ENCODE measurements around the gene GABRR1. TPM values are rescaled to one million over a fixed set of nuclear protein-coding genes. Genes with fewer than 3 reads are reported as not detected.

The GABRR1 gene
- total RNA-seq, 1 donor from 2014 or later, result not detected

GRCh38 chr6:89257346-89257745 lies 40.2 kb upstream of the GABRR1 start:
- H3K36me3 Mint-ChIP-seq (ENCODE audit: low read depth, unreplicated experiment), result no peaks in the 10 kb centered on the region
- H3K27me3 Mint-ChIP-seq (ENCODE audit: low read depth, unreplicated experiment), result peaks cover 3% of the 10 kb centered on the region
- no peak overlapping the region for H3K4me2 ChIP-seq (ENCODE audit: low read length)
- no peaks in the 10 kb centered on the region for H3K9me3 ChIP-seq (ENCODE audit: insufficient read depth, low read depth, low read length)
- DNase-seq (ENCODE audit: low read depth) (no peak), FAIRE-seq (no peak)
- H3K4me1 Mint-ChIP-seq (ENCODE audit: low read depth, unreplicated experiment), result no peaks in the 10 kb centered on the region
- no peak overlapping the region for H2AFZ ChIP-seq (ENCODE audit: low read depth, low read length)
- TF ChIP-seq CTCF (IDR thresholded peaks at IDR 0.05; ENCODE audit: insufficient read depth, low read depth, low read length) (no peak), EZH2 (IDR thresholded peaks at IDR 0.05; ENCODE audit: insufficient read depth, low read length) (no peak)
- no peaks in the 10 kb centered on the region for H3K4me1 ChIP-seq (ENCODE audit: insufficient read depth, low read length)
- no peaks in the 10 kb centered on the region for H3K27me3 ChIP-seq (ENCODE audit: insufficient read depth, low read length)
- no peaks in the 10 kb centered on the region for H3K79me2 ChIP-seq (ENCODE audit: insufficient read depth, low read length)
- no peak overlapping the region for H3K9ac ChIP-seq (ENCODE audit: low read length)
- no peak overlapping the region for H3K4me3 Mint-ChIP-seq (ENCODE audit: unreplicated experiment)
- H3K36me3 ChIP-seq (ENCODE audit: insufficient read depth, low read length), result no peaks in the 10 kb centered on the region
- H3K27ac Mint-ChIP-seq (ENCODE audit: unreplicated experiment), result no peak overlapping the region
- no peak overlapping the region for H3K27ac ChIP-seq (ENCODE audit: low read depth, low read length)
- no peak overlapping the region for H3K4me3 ChIP-seq (ENCODE audit: insufficient read depth, low read depth, low read length)
- no peaks in the 10 kb centered on the region for H4K20me1 ChIP-seq (ENCODE audit: insufficient read depth, low read length)
- H3K9me3 Mint-ChIP-seq (ENCODE audit: unreplicated experiment), result no peaks in the 10 kb centered on the region

- Histone ChIP-seq H2AFZ (ENCODE audit: low read depth, low read length) (no peak overlapping the region), H3K36me3 (ENCODE audit: insufficient read depth, low read length) (no peaks in the 10 kb centered on the region), H3K9ac (ENCODE audit: low read length) (no peak overlapping the region), H3K27me3 (ENCODE audit: insufficient read depth, low read length) (no peaks in the 10 kb centered on the region), H3K9me3 (ENCODE audit: insufficient read depth, low read depth, low read length) (no peaks in the 10 kb centered on the region), H4K20me1 (ENCODE audit: insufficient read depth, low read length) (no peaks in the 10 kb centered on the region), H3K27ac (ENCODE audit: low read depth, low read length) (no peak overlapping the region), H3K4me3 (ENCODE audit: insufficient read depth, low read depth, low read length) (no peak overlapping the region), H3K4me1 (ENCODE audit: insufficient read depth, low read length) (no peaks in the 10 kb centered on the region), H3K4me2 (ENCODE audit: low read length) (no peak overlapping the region), H3K79me2 (ENCODE audit: insufficient read depth, low read length) (no peaks in the 10 kb centered on the region)
- no peak for FAIRE-seq
- TF ChIP-seq EZH2 (IDR thresholded peaks at IDR 0.05; ENCODE audit: insufficient read depth, low read length) (no peak), CTCF (IDR thresholded peaks at IDR 0.05; ENCODE audit: insufficient read depth, low read depth, low read length) (no peak)
- H3K27ac Mint-ChIP-seq (ENCODE audit: unreplicated experiment), result no peak overlapping the region
- H3K4me1 Mint-ChIP-seq (ENCODE audit: low read depth, unreplicated experiment), result no peaks in the 10 kb centered on the region
- H3K36me3 Mint-ChIP-seq (ENCODE audit: low read depth, unreplicated experiment), result no peaks in the 10 kb centered on the region
- H3K4me3 Mint-ChIP-seq (ENCODE audit: unreplicated experiment), result no peak overlapping the region
- H3K27me3 Mint-ChIP-seq (ENCODE audit: low read depth, unreplicated experiment), result peaks cover 3% of the 10 kb centered on the region
- no peaks in the 10 kb centered on the region for H3K9me3 Mint-ChIP-seq (ENCODE audit: unreplicated experiment)
- no peak for DNase-seq (ENCODE audit: low read depth)
Measured at GRCh38 chr6:89255417-89255816, 38.3 kb upstream of the GABRR1 start.

GRCh38 chr6:89254569-89254968 lies 37.4 kb upstream of the GABRR1 start:
- Histone ChIP-seq H2AFZ (ENCODE audit: low read depth, low read length) (no peak overlapping the region), H4K20me1 (ENCODE audit: insufficient read depth, low read length) (no peaks in the 10 kb centered on the region), H3K27me3 (ENCODE audit: insufficient read depth, low read length) (no peaks in the 10 kb centered on the region), H3K27ac (ENCODE audit: low read depth, low read length) (no peak overlapping the region), H3K36me3 (ENCODE audit: insufficient read depth, low read length) (no peaks in the 10 kb centered on the region), H3K79me2 (ENCODE audit: insufficient read depth, low read length) (no peaks in the 10 kb centered on the region), H3K9ac (ENCODE audit: low read length) (no peak overlapping the region), H3K4me3 (ENCODE audit: insufficient read depth, low read depth, low read length) (no peak overlapping the region), H3K4me2 (ENCODE audit: low read length) (no peak overlapping the region), H3K4me1 (ENCODE audit: insufficient read depth, low read length) (no peaks in the 10 kb centered on the region), H3K9me3 (ENCODE audit: insufficient read depth, low read depth, low read length) (no peaks in the 10 kb centered on the region)
- no peaks in the 10 kb centered on the region for H3K9me3 Mint-ChIP-seq (ENCODE audit: unreplicated experiment)
- no peak for FAIRE-seq
- no peak overlapping the region for H3K4me3 Mint-ChIP-seq (ENCODE audit: unreplicated experiment)
- H3K36me3 Mint-ChIP-seq (ENCODE audit: low read depth, unreplicated experiment), result no peaks in the 10 kb centered on the region
- no peaks in the 10 kb centered on the region for H3K4me1 Mint-ChIP-seq (ENCODE audit: low read depth, unreplicated experiment)
- H3K27ac Mint-ChIP-seq (ENCODE audit: unreplicated experiment), result no peak overlapping the region
- TF ChIP-seq CTCF (IDR thresholded peaks at IDR 0.05; ENCODE audit: insufficient read depth, low read depth, low read length) (no peak), EZH2 (IDR thresholded peaks at IDR 0.05; ENCODE audit: insufficient read depth, low read length) (no peak)
- peaks cover 3% of the 10 kb centered on the region for H3K27me3 Mint-ChIP-seq (ENCODE audit: low read depth, unreplicated experiment)
- DNase-seq (ENCODE audit: low read depth), result no peak

Measured in astrocyte (in vitro differentiated cells and primary cell).